A549 (cell line): ENCODE results near the gene OSGEP.

Experiments used
- CTCF ChIP-seq: fragments of >200 bp; sonication (Bioruptor Twin); formaldehyde crosslinking; IDR thresholded peaks from 3 replicates; pipeline ENCODE4 v1.5.1; 2016
- E2F6 ChIP-seq: IDR thresholded peaks from 2 replicates; pipeline ENCODE4 v1.6.1; 2012; ENCODE audit warnings: low read depth, borderline replicate concordance
- EP300 ChIP-seq, 2 experiments: fragments of >200 bp; sonication (Bioruptor Twin); formaldehyde crosslinking; IDR thresholded peaks; 2 replicates in 1 of 2; 3 replicates in 1 of 2; pipeline ENCODE4 v1.6.1; 2016 to 2017
- HDAC2 ChIP-seq: fragments of 200-600 bp; sonication (generic); IDR thresholded peaks from 2 replicates; pipeline ENCODE4 v1.6.1; 2016
- HOXA7 ChIP-seq: fragments of 250-450 bp; sonication (Bioruptor Pico); IDR thresholded peaks from 2 replicates; pipeline ENCODE4 v1.5.0; 2020; ENCODE audit warnings: mild to moderate bottlenecking, moderate library complexity
- MAFK ChIP-seq: fragments of 450-650 bp; IDR thresholded peaks from 2 replicates; pipeline ENCODE4 v1.6.1; 2014; ENCODE audit not compliant: partially characterized antibody
- MAX ChIP-seq: IDR thresholded peaks from 2 replicates; pipeline ENCODE4 v1.6.1; 2012
- PHF8 ChIP-seq: fragments of 200-600 bp; sonication (generic); IDR thresholded peaks from 2 replicates; pipeline ENCODE4 v1.6.1; 2016; ENCODE audit warnings: low read depth, mild to moderate bottlenecking, antibody characterized with exemption, moderate library complexity, borderline replicate concordance
- POLR2A ChIP-seq: IDR thresholded peaks from 2 replicates; pipeline ENCODE4 v1.6.1; 2012; ENCODE audit warnings: mild to moderate bottlenecking, low read length
- RAD21 ChIP-seq, 2 experiments: fragments of >200 bp in 1 of 2; sonication (Bioruptor Twin) in 1 of 2; formaldehyde crosslinking in 1 of 2; IDR thresholded peaks in 1 of 2; conservative IDR thresholded peaks in 1 of 2; 2 replicates in 1 of 2; 3 replicates in 1 of 2; pipeline ENCODE4 v1.6.1; 2012 to 2018; ENCODE audit warnings: inconsistent platforms in 1 of 2
- SMC3 ChIP-seq: fragments of >200 bp; sonication (Bioruptor Twin); formaldehyde crosslinking; IDR thresholded peaks from 3 replicates; pipeline ENCODE4 v1.6.1; 2018; ENCODE audit warnings: inconsistent platforms

- TF ChIP-seq CTCF, result no peak
- TF ChIP-seq E2F6, result no peak
- no peak for TF ChIP-seq POLR2A
- TF ChIP-seq HOXA7 (CRISPR knock-in tag), result no peak
- TF ChIP-seq HDAC2, result no peak
- no peak for TF ChIP-seq RAD21 (conservative IDR thresholded peaks at IDR 0.05 in 1 of 2, IDR thresholded peaks at IDR 0.05 in 1 of 2)
- no peak for TF ChIP-seq EP300 (IDR thresholded peaks at IDR 0.05)
- TF ChIP-seq SMC3, result no peak
- no peak for TF ChIP-seq MAX
- TF ChIP-seq MAFK, result no peak
- no peak for TF ChIP-seq PHF8
Measured at GRCh38 chr14:20485900-20486299, 31.3 kb upstream of the OSGEP start.
